HFF-Myc (cell line): ENCODE results near the gene OBP2A.
"Not testable (repeated sequence)": the region's sequence is repeated elsewhere in the genome, so short reads cannot be mapped to it uniquely, and the experiment has no call there.

Experiments
- DNase-seq: peaks from one replicate; pipeline ENCODE4 v3.0.0-alpha.2; 2011; ENCODE audit warnings: low read depth; ENCODE audit errors: extremely low read depth
- H3K4me3 ChIP-seq: replicated peaks from 2 replicates; pipeline ENCODE4 v1.5.1; 2011; ENCODE audit warnings: low read depth, mild to moderate bottlenecking, control low read depth, low read length
- TF ChIP-seq, protein P1 (sequence below): IDR thresholded peaks from 2 replicates; pipeline ENCODE4 v1.5.1; 2012; ENCODE audit warnings: mild to moderate bottlenecking, low read depth, low read length, control low read depth; ENCODE audit errors: missing control alignments

OBP2A gene

DNA sequence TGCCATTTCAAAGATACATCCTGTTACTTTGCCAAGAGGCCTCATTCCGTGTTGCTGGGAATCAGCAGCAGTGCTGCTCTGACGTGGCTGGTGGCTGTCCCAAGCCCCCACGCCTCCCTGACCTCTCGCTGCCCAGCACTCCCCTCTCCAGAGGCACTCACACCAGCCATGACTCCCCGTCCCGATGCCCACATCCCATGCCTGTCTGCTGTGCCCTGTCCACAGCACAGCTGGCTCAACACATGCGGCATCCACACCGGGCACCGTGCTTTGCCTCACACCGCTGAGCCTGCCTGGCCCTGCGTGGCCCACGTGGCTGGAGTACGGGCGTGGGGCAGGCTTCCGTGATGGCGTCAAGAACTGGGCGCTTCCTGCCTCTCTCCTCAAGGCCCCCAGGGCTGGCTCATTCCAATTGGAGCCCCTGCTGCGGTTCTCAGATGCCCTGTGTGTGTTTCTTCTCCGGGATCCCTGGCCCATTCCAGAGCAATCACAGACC is 32.5 kb upstream of the OBP2A start:
- H3K4me3 ChIP-seq = no peak overlapping the region
- TF ChIP-seq, protein P1, sequence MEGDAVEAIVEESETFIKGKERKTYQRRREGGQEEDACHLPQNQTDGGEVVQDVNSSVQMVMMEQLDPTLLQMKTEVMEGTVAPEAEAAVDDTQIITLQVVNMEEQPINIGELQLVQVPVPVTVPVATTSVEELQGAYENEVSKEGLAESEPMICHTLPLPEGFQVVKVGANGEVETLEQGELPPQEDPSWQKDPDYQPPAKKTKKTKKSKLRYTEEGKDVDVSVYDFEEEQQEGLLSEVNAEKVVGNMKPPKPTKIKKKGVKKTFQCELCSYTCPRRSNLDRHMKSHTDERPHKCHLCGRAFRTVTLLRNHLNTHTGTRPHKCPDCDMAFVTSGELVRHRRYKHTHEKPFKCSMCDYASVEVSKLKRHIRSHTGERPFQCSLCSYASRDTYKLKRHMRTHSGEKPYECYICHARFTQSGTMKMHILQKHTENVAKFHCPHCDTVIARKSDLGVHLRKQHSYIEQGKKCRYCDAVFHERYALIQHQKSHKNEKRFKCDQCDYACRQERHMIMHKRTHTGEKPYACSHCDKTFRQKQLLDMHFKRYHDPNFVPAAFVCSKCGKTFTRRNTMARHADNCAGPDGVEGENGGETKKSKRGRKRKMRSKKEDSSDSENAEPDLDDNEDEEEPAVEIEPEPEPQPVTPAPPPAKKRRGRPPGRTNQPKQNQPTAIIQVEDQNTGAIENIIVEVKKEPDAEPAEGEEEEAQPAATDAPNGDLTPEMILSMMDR = no peak
- no peak for DNase-seq

- not testable (repeated sequence) for H3K4me3 ChIP-seq, DNase-seq
Observed at GRCh38 chr9:135513906-135514305, 32.0 kb upstream of the OBP2A start.

GRCh38 chr9:135514342-135515082 is 31.4 kb upstream of the OBP2A start:
- DNase-seq = no peak
- no peak overlapping the region for H3K4me3 ChIP-seq
- TF ChIP-seq, protein P1 = no peak

DNA sequence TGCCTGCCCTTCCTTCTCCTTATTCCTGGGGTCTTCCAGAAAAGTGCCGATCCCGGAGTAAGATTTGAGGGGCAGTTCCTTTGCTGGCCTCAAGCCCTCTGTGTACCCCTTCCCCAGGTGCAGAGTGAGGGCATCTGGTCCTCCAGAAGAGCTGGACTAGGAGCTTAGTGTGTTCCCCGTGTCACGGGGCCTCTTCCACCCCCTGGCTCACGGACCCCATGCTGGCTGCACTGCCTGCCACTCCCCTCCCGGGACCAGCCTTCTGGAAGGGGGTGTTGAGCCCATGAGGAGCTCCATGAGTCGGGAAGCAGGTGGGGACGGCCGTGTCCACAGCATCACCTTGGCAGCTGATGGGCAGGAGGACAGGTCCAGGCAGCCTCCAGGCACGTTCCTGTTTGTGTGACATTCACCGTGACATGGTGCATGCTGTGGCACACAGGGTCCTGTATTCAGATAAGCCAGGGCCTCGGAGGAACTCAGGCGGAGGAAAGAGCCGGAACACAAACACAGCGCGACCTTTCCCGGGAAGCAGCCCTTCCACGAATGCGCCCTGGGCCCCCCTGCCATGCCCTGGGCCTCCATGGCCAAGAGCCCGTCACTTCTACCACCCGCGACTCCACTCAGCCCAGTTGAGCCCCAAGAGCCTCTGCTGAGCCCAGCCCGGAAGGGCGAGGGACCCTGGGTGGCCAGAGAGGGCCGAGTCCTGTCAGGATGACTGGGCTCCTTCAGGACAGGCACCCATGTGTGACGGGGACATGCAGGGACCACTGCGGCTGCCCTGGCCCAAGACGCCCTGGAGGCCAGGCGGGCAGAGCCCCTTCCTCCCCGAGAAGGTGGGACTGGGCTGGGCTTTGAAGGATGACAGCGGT is 30.6 kb upstream of the OBP2A start:
- H3K4me3 ChIP-seq = no peak overlapping the region
- TF ChIP-seq, protein P1 = no peak
- DNase-seq = no peak

GRCh38 chr9:135516132-135516860 is 29.6 kb upstream of the OBP2A start:
- DNase-seq = no peak
- TF ChIP-seq, protein P1 = no peak
- no peak overlapping the region for H3K4me3 ChIP-seq

DNA sequence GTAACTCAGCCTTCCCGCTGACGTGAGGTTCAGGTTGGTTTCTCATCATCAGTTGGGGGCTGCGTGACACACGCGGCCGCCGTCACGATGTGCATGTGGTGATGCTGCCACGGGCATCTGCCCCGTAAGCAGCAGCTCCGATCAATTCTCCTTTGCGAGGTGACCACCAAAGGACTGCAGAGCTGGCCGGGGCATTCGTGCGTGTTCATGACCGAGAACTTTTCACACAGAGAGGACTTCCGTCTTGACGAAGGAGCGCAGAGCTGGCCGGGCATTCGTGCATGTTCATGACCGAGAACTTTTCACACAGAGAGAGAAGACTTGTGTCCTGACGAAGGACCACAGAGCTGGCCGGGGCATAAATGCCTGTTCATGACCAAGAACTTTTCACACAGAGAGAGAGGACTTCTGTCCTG is 28.5 kb upstream of the OBP2A start:
- DNase-seq = no peak
- H3K4me3 ChIP-seq = no peak overlapping the region
- TF ChIP-seq, protein P1 = no peak
